ENCODE results near the gene ZNF540. TPM values are rescaled to one million over a fixed set of nuclear protein-coding genes. Genes with fewer than 3 reads are reported as not detected.

Gene ZNF540
- total and polyA plus RNA-seq, 2 of the 4 experiments (the other 2 are of a cell fraction) = 0.34 to 0.54 TPM

DNA sequence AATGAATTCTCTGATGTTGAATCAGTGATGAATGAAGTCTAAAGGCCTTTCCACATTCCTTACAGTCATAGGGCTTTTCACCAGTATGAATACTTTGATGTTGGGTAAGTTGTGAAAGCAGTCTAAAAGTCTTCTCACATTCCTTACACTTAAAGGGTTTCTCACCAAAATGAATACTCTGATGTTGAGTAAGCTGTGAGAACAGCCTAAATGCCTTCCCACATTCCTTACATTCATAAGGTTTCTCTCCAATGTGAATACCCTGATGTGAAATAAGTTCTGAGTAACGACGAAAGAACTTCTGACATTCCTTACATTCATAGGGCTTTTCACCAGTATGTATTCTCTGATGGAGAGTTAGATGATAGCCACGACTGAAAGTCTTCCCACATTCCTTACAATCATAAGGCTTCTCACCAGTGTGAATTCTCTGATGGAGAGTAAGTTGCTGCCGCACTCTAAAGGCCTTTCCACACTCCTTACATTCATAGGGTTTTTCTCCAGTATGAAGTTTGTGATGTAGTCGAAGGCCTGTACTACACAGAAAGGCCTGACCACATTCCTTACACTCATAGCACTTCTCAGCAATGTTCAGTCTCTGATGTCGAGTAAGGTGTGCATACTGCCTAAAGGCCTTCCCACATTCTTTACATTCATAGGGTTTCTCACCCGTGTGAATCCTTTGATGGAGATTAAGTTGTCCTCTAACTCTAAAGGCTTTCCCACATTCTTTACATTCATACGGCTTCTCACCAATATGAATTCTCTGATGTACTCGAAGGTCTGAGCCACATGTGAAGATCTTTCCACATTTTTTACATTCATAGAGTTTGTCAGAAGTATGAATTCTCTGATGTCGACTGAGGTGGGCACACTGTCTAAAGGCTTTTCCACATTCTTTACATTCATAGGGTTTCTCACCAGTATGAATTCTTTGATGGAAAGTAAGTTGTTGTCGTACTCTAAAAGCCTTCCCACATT lies 40.7 kb downstream of the ZNF540 start:
- H3K36me3 ChIP-seq (ENCODE audit: control insufficient read depth, insufficient read depth, low read length) = peaks cover 15% of the 10 kb centered on the region

More for the DNA sequence above, 40.7 kb downstream of the ZNF540 start:
- in situ Hi-C loops (cut with MboI; ENCODE audit: low sequenced_read_pairs) (no loop called here), dilution Hi-C loops (cut with HindIII; ENCODE audit: low sequenced_read_pairs, unreplicated experiment) (no loop called here), intact Hi-C loops (cut with micrococcal nuclease) (no loop called here)
- no peak overlapping the region for H2AK9ac ChIP-seq (replicated peaks; ENCODE audit: low read depth, low read length, poor library complexity)
- DNase-seq (no peak), ATAC-seq (ENCODE audit: low read depth) (no peak)
- TF ChIP-seq MXI1 (IDR thresholded peaks at IDR 0.05; ENCODE audit: borderline replicate concordance, low read depth, low read length) (no peak), CTCF (conservative IDR thresholded peaks at IDR 0.05; ENCODE audit: low read depth, low read length) (no peak)
- TF ChIP-seq, protein P1, sequence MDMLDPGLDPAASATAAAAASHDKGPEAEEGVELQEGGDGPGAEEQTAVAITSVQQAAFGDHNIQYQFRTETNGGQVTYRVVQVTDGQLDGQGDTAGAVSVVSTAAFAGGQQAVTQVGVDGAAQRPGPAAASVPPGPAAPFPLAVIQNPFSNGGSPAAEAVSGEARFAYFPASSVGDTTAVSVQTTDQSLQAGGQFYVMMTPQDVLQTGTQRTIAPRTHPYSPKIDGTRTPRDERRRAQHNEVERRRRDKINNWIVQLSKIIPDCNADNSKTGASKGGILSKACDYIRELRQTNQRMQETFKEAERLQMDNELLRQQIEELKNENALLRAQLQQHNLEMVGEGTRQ (IDR thresholded peaks at IDR 0.05; ENCODE audit: low read depth, low read length) = no peak
- H4K8ac ChIP-seq (ENCODE audit: low read depth in 2 of 2, low read length in 2 of 2) = no peak overlapping the region
- H3K23ac ChIP-seq (ENCODE audit: low read depth, low read length) = no peak overlapping the region
- no peak overlapping the region for H3K9ac ChIP-seq (ENCODE audit: low read depth, low read length)
- ChIA-PET CTCF (no interaction called here), POLR2A (ENCODE audit: unreplicated experiment) (no interaction called here)
- no peak overlapping the region for H2BK20ac ChIP-seq (ENCODE audit: low read depth, low read length)
- no peak overlapping the region for H2AFZ ChIP-seq (replicated peaks; ENCODE audit: low read length, poor library complexity)
- BruUV-seq (replicated peaks) = TSS peak; percentile 33
- no peak overlapping the region for H4K91ac ChIP-seq (ENCODE audit: insufficient read depth, low read depth, low read length)
- no peak overlapping the region for H2BK5ac ChIP-seq (ENCODE audit: low read depth, low read length, poor library complexity, severe bottlenecking)
- no peak overlapping the region for H3K27ac ChIP-seq (ENCODE audit: insufficient read depth, low read length)
- H2BK120ac ChIP-seq (ENCODE audit: low read depth, low read length) = no peak overlapping the region
- no peaks in the 10 kb centered on the region for H3K9me1 ChIP-seq (ENCODE audit: insufficient read depth, low read length)
- H3K79me1 ChIP-seq (ENCODE audit: low read depth in 1 of 2, low read length in 2 of 2) = no peaks in the 10 kb centered on the region
- no peak overlapping the region for H3K4ac ChIP-seq (ENCODE audit: low read depth, low read length)
- no peak overlapping the region for H4K5ac ChIP-seq (ENCODE audit: low read depth, low read length)
- H3K14ac ChIP-seq (replicated peaks; ENCODE audit: low read depth, low read length) = no peak overlapping the region
- peaks cover 51% of the 10 kb centered on the region for H3K9me3 ChIP-seq (ENCODE audit: control insufficient read depth, insufficient read depth, low read length)
- H3K4me1 ChIP-seq (ENCODE audit: control insufficient read depth, insufficient read depth, low read length) = no peaks in the 10 kb centered on the region
- no peak overlapping the region for H2AK5ac ChIP-seq (ENCODE audit: low read depth, low read length)
- no peak overlapping the region for H3K4me2 ChIP-seq (ENCODE audit: low read depth, low read length)
- H2BK15ac ChIP-seq (ENCODE audit: low read depth, low read length) = no peak overlapping the region
- no peak overlapping the region for H3K56ac ChIP-seq (ENCODE audit: extremely low read depth, insufficient read depth, low read length)
- WGBS, 2 experiments (ENCODE audit: extremely low coverage in 2 of 2, insufficient read length in 1 of 2) = no CpG with 5 or more reads among the region's 11 CpGs
- H4K20me1 ChIP-seq (ENCODE audit: insufficient read depth, low read length) = no peaks in the 10 kb centered on the region
- H3K4me3 ChIP-seq (ENCODE audit: insufficient read depth, low read depth, low read length) = no peak overlapping the region
- H3K27me3 ChIP-seq (ENCODE audit: control insufficient read depth, insufficient read depth, low read length) = no peaks in the 10 kb centered on the region
- no peak overlapping the region for H3K18ac ChIP-seq (ENCODE audit: low read depth, low read length)

Data from IMR-90 (cell line).